Left renal pelvis (tissue), 4 donors: ENCODE data around the gene TCEAL3. TPM values are rescaled to one million over a fixed set of nuclear protein-coding genes. Genes with fewer than 3 reads are reported as not detected.
"Not testable (repeated sequence)": the region's sequence is repeated elsewhere in the genome, so short reads cannot be mapped to it uniquely, and the experiment has no call there.

ENCODE experiments used
- DNase-seq, 4 donors: peaks; one replicate each; pipeline ENCODE4 v3.0.0-alpha.2; 2013; ENCODE audit warnings: low read depth in 4 of 4, low spot score in 3 of 4
- polyA plus RNA-seq, 4 donors: library from polyadenylated mRNA; unstranded; fragments of 120-200 nt; gene quantifications; one replicate each; pipeline ENCODE4 v1.2.1, GENCODE V29; 2013; ENCODE audit not compliant: insufficient read length in 4 of 4

TCEAL3 gene
- polyA plus RNA-seq, 4 donors: 28.9 to 36.3 (median 32.0) TPM

DNA sequence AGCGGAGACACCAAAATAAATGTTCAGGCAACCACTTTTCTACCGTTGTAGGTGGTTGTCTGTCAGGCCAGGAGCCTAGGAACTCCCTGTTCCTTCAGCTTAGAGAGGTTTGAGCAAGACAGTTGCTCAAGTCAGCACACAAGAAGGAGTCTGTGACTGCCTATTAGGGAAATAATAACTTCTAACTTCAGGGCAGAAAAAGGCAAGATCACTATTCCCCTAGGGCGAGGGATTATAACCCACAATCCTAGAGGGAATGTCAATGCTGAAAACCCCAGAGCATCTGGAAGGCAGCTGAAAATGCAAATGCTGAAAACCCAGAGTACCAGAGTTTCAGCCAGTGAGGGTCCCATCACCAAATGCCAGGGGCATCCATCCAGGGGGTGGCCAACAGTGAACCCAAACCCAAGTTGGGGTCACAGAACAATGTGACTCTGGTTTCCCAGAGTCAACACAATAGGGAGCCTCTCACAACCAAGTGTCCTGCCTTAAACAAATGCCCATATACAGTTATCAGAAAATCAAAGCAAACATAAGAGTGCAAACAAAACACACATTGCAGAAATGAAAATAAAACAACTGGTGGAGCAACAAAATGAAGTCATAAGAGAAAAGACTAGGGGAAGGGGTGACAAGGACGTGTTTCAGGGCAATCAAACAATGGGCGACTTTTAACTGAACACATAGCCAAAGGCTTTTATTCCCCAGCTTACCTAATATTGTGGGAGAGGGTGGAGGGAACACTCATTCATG, 51.1 kb downstream of the TCEAL3 start:
- no peak for DNase-seq

GRCh38 chrX:103659460-103659859, 51.7 kb downstream of the TCEAL3 start:
- DNase-seq: not testable (repeated sequence)

Other genes starting within 250 kb of the TCEAL3 start
- gene BEX3, start 231.4 kb upstream of the TCEAL3 start, polyA plus RNA-seq: 100 to 1,000 TPM; 474 to 563 (median 505) TPM
- 1 to 10 TPM; 2.1 to 4.1 (median 2.6) TPM for gene RAB40A, start 88.5 kb upstream of the TCEAL3 start, polyA plus RNA-seq
- gene TCEAL4, start 22.4 kb upstream of the TCEAL3 start, polyA plus RNA-seq: 100 to 1,000 TPM; 147 to 193 (median 160) TPM
- gene TCEAL1, start 21.0 kb downstream of the TCEAL3 start, polyA plus RNA-seq: 10 to 100 TPM; 26.6 to 35.9 (median 31.5) TPM
- gene MORF4L2, start 78.7 kb downstream of the TCEAL3 start, polyA plus RNA-seq: 100 to 1,000 TPM; 303 to 367 (median 342) TPM
- gene TMEM31, start 102.9 kb downstream of the TCEAL3 start, polyA plus RNA-seq: 1 to 10 TPM in 3 of 4 donors, under 1 TPM in 1; 0.99 to 1.7 (median 1.3) TPM
- 10 to 100 TPM in 3 of 4 donors, 1 to 10 TPM in 1; 5.1 to 77.9 (median 15.6) TPM for gene PLP1, start 168.9 kb downstream of the TCEAL3 start, polyA plus RNA-seq
- 1 to 10 TPM; 2.7 to 4.1 (median 3.2) TPM for gene RAB9B, start 224.3 kb downstream of the TCEAL3 start, polyA plus RNA-seq